Stimulated activated CD4-positive, alpha-beta T cell treated with anti-CD3 and anti-CD28 coated beads, Interleukin-15, amount 100 ng/mL, for 1 hour (primary cell): ENCODE data around the gene PDE1C.
"Not testable (repeated sequence)": the region's sequence is repeated elsewhere in the genome, so short reads cannot be mapped to it uniquely, and the experiment has no call there.

Source experiments
- DNase-seq, 2 donors: peaks; one replicate each; pipeline ENCODE4 v3.0.0-alpha.2; 2020; ENCODE audit warnings: low read depth in 1 of 2, low spot score in 1 of 2

PDE1C gene

DNA sequence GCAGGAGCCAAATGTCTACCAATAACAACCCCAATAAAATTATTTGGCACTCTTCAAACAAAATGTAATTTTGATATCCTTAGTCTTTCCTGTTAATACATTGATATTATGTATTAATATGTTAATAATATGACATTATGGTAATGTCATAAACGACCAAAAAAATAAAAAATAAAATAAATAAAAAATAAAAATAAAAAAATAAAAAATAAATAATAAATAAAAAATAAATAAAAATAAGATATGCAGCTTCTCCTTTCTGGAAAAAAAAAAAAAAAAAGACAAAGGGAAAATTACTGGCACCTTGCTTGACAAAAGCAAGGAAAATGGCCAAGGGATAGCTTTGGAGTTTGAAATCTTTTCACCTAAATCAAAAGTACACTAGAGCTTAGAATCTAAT is 214.7 kb downstream of the PDE1C start:
- DNase-seq: no peak

DNA sequence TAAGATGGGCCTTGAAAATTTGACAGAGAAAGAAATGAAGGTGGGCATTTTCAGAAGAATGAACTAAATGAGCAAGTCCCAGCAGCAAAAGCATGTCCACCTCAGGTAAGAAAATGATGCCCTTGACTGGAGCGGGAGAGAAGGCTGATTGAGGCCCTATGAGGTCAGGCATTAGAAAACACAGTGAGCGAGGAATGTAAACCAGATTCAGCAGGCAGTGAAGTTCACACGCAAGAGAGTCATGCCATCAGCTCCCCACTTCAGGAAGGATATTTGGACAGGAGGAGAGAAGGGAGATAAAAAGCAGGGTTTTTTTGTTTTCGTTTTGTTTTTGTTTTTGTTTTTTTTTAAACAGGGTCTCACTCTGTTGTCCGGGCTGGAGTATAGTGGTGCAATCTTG is 216.8 kb downstream of the PDE1C start:
- no peak for DNase-seq

DNA sequence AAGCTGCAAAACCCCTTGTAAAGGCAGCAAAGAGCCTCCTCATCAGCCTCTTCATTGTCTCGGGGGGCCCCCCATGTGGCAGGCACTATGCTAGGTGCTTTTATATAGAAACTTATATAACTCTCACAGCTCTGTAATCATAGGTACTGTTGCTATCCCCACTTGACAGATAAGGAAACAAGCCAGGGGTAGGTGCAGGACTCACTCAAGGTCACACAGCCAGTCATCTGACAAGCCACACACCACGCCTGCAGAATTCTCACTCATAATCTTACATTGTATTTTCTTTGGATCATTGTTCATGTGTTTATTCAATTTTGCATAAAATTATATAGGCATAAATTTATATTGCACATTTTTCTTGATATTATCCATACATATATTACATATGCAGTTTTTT is 217.7 kb downstream of the PDE1C start:
- DNase-seq: no peak

DNA sequence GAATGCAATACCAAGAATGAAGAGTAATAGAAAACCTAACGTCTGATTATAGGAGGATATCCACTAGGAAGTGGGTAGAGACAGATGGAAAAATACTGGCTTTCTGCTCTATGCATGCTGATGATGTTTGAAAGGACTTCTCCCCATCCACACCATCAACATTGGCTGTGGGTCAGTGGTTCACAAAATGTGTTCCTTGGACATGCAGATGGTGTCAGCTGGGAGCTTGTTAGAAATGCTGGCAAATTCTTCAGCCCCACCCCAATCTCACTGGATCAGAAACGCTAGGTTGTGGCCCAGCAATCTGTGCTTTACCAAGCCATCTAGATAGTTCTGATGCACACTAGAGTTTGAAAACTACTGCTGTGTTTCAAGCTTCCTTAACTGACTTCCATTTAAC is 219.1 kb downstream of the PDE1C start:
- DNase-seq: no peak

DNA sequence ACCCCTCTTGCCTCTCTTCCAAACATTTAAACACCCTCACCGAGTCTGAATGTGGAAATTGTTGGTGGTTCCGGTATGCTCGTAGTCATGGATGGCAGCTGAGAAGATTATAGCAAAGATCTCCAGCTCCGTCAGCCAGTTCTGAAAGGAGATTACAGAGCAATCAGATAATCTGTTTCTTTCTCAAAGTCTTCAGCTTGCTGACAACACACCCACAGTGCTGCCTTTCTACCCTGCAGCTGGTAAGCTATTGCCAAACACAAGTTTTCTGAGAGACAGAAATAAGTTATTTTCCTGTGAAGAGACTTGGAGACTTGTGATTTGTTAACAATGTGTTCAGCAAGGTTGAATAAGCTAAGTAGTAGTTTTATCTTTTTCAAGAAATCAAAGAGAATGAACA is 219.6 kb downstream of the PDE1C start:
- no peak for DNase-seq

DNA sequence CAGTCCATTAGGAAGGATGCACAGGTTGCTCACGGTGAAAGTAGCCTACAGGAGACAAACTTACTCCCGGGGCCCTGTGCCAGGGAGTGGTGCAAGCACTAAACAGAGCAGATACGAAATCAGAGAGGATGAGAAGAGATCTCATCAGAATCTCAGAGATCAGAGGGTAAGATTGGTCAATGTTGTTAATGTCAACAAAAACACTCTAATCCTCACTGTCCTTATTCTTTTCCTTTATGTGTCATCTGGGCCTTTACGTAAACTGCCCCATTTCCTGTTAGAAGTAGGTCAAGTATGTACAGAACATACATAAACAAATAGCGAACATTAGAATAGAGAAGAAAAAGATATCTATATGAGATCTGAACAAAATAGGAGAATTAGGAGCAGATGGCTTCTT is 220.1 kb downstream of the PDE1C start:
- no peak for DNase-seq

DNA sequence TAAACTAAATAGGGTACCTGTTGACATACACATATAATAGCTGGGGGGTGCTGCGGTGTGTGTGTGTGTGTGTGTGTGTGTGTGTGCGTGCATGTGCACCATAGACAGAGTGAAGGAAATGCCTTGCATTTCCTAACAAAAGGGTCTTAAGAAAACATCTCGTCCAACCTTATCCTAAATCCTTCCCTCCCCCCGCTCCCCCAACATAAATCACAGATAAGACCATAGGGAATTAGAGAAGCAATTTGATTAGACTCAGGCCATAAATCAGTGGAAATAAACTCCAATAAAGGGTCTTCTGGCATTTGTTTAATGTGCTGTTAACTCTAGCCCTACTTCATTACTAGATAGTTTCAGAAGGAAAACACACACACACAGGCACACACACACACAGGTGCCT is 234.7 kb downstream of the PDE1C start:
- DNase-seq: no peak

DNA sequence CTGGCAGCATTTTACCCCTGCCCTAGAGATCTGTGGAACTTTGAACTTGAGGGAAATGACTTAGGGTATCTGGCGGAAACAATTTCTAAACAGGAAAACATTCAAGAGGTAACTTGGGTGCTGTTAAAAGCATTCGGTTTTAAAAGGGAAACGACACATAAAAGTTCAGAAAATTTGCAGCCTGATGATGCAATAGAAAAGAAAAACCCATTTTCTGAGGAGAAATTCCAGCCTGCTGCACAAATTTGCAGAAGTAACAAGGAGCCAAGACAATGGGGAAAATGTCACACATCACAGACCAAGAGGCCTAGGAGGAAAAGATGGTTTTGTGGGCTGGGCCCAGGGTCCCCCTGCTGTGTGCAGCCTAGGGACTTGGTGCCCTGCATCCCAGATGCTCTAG is 236.6 kb downstream of the PDE1C start:
- not testable (repeated sequence) for DNase-seq

DNA sequence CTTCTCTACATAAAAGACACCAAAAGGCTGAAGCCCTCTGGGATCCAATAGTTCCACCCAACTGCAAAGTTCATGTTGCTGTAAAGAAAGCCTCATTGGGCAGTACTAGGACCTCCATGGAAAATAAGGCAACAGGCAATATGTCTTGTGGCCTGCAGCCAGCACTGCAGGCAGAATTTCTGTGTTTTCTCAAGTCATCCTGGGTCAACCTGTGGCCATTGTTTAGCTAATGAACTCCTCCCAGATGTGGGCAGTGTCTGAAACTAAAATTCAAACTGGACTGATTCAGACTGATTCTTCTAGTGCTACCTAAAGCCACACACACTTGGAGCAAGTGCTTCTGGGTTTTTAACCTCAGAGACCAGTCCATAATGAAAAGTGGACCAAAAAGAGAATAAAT is 241.7 kb downstream of the PDE1C start:
- DNase-seq: no peak

DNA sequence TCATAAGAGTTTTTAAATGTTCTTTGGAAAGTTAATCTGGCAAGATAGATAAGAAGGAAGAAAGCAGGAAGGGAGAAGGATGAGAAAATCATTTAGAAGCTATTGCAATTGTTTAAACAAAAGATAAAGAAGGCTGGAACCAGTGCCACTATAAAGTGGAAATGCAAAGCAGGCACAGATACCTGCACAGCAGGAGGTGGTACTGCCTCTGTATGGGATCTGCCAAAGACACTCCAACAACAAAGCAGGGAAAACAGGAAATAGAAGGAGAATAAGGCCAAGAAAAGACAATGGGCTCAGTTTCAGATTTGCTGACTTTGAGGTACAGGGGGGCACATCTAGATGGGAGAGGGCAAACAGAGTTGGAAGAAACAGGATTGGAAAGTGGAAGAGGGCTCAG is 244.6 kb downstream of the PDE1C start:
- no peak for DNase-seq

DNA sequence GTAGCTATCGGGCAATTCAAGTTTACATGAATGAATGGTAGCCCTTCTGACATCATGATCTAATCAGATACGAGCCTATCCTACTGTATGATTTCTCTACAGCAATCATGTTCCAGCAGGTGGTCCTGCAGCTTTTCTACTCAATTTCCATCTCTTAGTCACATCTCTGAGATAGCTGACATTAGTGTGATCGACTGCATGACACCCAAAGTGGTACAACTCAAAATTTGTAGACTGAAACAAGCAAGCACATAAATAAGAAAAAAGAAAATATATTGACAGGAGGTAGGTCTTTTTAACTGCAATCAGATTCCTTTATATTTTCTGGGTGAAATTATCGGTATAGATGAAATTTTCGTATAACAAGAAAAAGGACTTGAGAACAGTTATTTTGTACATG is 251.2 kb downstream of the PDE1C start:
- no peak for DNase-seq

DNA sequence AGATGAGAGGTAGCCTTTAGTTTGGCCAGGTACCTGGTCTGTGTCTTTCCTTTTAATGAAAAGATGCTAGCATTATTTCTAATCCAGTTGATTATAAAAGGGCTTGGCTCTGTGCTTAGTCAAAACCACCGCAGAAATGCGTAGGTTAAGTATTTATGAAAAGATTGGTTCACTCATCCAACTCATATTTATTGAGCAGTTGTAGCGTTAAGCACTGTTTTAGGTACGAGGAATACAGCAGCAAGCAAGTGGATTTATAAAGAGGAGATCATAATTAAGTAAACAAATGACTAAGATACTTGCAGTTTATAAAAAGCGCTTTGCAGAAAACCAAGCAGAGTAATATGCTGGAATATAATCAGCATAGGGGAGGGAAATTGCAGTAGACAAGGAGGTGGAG is 253.4 kb downstream of the PDE1C start:
- no peak for DNase-seq

DNA sequence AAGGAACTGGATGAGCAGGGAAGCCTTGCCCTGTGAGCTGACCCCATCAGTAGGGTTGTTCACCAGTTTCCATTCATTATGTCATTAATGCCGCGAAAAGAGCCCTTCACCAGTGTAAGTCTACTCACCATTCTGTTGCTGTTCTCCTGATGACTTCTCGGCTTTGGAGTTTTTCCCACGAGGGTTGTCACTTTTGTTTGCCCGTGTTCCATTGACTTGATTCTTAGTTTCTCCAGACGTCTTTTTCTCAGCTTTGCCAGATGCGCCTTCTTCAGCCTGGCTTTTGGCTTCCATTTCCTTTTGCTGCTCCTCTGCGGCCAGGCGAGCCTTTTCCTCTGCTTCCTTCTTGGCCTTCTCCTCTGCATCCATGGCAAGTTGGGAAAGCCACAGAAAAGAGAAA is 254.4 kb downstream of the PDE1C start:
- no peak for DNase-seq

DNA sequence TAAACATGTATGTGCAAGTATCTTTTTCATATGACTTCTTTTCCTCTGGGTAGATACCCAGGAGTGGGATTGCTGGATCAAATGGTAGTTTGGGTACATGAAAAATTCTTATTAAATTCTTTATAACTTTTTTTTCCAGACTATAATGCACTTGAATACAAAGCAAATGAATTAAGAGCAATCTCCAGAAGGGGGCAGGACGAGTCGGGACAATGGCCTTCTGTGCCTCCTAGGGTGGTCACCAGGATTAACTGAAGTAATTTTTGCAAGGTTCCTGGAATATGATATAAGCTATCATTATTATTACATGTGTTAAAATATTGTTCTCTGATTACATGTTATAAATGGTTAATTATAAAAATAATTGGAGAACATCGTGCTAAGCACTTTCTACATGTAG is 256.0 kb downstream of the PDE1C start:
- DNase-seq: no peak

DNA sequence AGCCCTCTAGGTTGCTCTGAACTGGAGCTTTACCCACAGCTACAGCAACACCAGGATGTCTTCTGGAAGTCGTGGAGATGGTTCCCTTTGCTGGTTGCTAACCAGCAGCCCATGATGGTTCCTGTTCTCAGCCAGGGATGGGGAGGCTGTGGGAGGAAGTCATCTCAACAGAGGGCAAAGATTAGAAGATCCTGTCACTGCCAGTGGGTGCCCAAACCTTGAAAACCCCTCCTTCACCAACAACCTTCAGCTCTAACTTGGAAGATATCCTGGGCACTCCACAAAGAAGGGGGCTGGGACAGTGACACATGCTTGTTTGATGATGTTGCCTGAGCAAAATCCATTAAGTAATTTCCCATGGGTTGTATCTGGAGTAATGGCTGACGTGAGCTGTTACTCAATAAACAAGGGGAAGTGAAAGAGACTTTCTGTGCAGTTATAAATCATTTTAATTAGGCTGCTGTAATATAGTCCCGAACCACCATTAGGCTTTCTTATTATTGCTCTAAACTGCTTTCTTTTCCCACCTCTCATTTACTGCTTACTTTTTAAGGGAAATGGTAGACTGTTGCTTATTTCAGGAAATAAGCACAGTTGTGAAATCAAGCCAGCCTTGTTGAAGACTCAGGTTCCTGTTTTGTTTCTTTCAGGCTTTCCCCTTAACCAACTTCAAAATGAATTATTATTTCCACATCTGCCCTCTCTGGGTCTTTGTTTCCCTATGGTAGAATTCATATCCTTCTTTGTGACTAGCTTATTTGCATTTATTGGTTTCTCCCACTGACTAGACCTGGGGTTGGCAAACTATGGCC is 258.4 kb downstream of the PDE1C start:
- DNase-seq: no peak

DNA sequence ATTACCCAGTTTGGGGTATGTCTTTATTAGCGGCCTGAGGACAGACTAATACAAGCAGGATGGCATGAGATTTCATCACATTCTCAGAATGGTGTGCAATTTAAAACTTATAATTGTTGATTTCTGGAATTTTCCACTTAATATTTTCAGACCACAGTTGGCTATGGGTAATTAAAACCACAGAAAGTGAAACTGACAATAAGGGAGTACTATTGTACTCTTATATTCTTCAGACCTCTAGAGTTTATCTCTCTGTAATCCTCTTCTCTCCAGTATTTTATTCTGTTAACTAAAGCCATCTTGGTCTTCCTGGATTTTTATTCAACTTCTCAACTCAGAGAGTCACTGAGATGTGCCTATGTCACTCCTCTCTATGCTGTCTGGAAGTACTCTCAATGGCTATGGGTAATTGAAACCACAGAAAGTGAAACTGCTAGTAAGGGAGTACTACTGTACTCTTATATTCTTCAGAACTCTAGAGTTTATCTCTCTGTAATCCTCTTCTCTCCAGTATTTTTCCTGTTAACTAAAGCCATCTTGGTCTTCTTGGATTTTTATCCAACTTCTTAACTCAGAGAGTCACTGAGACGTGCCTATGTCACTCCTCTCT is 264.9 kb downstream of the PDE1C start:
- no peak for DNase-seq

DNA sequence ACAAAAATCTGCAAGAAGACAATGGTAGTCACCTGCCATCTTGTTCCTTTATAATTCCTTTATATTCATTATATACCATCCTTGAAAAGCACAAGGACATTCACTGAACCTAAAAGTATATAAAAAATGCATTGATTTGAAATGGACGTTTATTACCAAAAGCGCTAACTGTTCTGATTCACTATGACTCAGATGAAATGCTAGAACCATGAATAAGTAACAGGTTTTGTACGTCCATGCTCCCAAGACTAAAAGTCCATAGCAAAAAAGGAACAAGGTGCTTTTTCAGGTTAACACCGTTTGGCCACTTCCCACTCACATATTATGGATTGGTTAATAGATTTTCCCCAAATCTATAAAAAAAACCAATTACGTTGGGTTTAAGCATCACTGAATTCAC is 273.8 kb downstream of the PDE1C start:
- DNase-seq: no peak

DNA sequence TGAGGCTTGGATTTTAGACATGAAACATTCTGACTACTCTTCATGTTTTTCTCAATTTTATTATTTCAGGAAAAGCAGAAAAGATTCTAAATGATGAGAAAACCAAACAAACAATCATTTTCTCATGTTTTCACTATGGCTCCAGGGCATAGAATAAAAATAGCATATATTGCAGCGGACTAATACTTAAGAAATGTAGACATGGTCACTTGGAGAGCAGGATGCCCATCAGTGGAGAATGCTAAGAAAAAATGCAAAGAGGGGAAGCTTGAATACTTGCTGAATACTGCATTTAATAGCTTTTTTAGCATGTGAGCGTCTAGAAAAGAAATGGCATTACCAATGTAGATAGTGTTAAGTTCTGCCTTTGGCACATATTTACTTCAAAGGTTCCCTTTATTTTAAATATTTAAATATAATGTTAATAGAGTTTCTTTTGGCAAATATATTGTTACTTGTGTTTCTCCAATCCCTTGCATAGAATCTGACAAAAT is 275.3 kb downstream of the PDE1C start:
- no peak for DNase-seq

DNA sequence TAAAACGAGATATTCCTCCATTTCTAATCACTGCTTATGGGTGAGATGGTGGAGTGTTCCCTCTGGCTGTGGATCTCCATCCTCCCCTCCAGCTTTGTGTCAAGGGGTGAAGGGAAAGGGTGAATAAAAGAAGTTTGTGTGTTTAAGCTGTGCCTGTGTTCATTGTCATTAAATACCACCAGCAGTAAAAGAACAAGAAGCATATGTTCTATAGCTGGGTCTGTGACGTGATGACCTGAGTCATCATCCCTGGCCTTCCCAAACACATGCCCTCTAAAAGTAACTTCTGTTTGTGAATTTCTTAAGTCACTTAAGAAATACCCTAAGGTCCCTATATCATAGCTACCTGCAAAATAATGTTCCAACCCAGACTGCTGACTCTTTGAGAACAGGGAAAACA is 278.3 kb downstream of the PDE1C start:
- no peak for DNase-seq

DNA sequence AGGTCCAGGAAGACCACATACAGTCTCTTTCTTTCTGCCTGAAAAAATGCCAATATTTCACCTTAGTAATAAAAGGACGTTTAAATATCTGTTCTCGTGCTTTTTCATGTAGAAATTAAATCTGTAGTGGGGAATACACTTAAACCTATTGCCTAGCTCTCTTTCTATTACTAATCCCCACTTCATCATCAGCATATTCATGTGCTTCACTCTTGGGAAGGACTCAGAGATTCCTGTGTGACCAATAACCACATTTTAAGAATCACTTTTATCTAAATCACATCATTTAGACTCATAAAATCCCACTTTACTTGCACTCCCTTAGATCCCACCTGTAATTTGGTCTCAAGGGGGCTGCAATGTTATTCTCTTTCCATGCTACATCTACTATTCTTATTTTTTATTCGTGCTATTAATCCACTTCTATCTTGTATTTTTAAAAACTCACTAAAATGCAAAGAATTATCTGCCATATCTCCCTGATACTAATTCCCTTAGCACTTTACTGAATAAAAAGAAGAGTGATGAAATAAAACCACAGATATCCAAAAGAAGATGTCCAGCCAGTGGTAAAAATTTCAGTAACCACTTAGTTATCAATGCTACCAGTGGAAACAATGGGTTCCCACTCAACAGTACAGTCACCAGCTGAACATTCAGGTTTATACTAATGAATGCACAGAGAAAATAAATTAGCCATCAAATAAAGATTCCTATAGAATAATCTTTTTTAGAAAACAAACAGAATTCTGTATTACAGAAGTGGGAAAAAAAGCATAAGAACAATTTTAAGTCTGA is 281.1 kb downstream of the PDE1C start:
- no peak for DNase-seq

DNA sequence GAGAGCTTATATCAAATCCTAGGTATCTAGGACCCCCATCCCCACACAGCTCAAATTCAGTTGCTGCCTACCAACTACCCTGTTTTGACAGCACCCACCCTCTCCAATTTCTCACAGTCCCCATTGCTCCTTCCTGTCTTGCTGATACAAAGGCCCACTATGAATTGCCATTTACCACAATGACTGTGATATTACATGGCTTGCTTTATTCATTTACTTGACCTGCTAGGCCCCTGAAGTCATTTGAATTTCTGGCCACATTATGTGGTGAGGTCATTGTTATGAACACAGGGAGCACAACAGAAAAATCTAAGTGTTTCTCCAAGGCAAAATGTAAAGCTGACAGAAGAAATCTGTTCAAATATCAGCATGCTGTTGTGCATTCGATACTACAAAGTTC is 281.8 kb downstream of the PDE1C start:
- no peak for DNase-seq

DNA sequence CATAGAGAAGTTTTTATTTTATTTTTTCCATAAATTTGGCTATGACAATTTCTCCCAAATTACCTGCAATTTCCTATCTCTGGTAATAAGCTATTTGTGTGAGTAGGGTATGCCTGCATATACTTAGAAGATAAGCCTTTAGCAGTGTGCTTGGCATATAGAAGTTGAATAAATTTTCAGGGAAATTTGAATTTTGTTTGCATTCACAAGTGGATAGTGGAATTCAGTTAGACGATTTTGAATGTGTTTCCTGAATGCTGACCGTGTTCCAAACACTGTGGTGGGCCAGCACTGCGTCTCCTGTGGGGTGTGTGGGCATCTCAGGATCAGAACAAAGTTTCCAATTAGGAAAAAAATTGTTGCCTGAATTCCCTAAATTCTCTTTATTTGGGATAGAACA is 283.9 kb downstream of the PDE1C start:
- DNase-seq: no peak
